ENCODE data around the gene PAPOLG. TPM values are rescaled to one million over a fixed set of nuclear protein-coding genes. Genes with fewer than 3 reads are reported as not detected.
A peak's percentile ranks its signal among the peaks of the same experiment; 100 is the strongest.

Gene PAPOLG
- polyA plus RNA-seq, 1 donor (not counting 4 experiments of a cell fraction or from before 2014, with no cell fraction given) = 14.1 TPM

- Histone ChIP-seq H3K4me3 (ENCODE audit: control insufficient read depth in 2 of 3, extremely low read depth in 1 of 3, insufficient read depth in 2 of 3, low read depth in 1 of 3, low read length in 3 of 3) (no peak overlapping the region), H3K27me3 (ENCODE audit: control insufficient read depth, extremely low read depth, insufficient read depth, low read length) (peaks cover 6% of the 10 kb centered on the region), H4K20me1 (ENCODE audit: control insufficient read depth, extremely low read depth, insufficient read depth, low read length) (no peaks in the 10 kb centered on the region), H3K4me2 (ENCODE audit: control insufficient read depth, extremely low read depth, insufficient read depth, low read depth, low read length) (no peak overlapping the region), H3K27ac (ENCODE audit: control insufficient read depth, insufficient read depth, low read length) (no peak overlapping the region), H3K36me3 (ENCODE audit: control insufficient read depth in 2 of 2, extremely low read depth in 1 of 2, insufficient read depth in 2 of 2, low read length in 2 of 2) (no peaks in the 10 kb centered on the region), H2AFZ (ENCODE audit: control insufficient read depth, low read length) (no peak overlapping the region), H3K4me1 (ENCODE audit: control insufficient read depth, extremely low read depth, insufficient read depth, low read length) (no peaks in the 10 kb centered on the region), H3K79me2 (ENCODE audit: control insufficient read depth, insufficient read depth, low read length) (no peaks in the 10 kb centered on the region), H3K9me3 (ENCODE audit: control insufficient read depth, low read depth, low read length) (no peaks in the 10 kb centered on the region), H3K9ac (ENCODE audit: control insufficient read depth, extremely low read depth, insufficient read depth, low read length) (no peak overlapping the region), H3K9me1 (ENCODE audit: control insufficient read depth, extremely low read depth, insufficient read depth, low read length) (no peaks in the 10 kb centered on the region)
- dilution Hi-C loops (cut with MboI; ENCODE audit: extremely low pct_ligation_motif_present, low sequenced_read_pairs) = no loop called here
- TF ChIP-seq CTCF (optimal IDR thresholded peaks at IDR 0.05 in 1 of 3, IDR thresholded peaks at IDR 0.05 in 1 of 3, conservative IDR thresholded peaks at IDR 0.05 in 1 of 3; ENCODE audit: extremely low read depth in 1 of 3, insufficient read depth in 2 of 3, low read length in 3 of 3) = peak in 2 of 3 experiments; percentile 39 to 46
- no peak for TF ChIP-seq EZH2 (IDR thresholded peaks at IDR 0.05; ENCODE audit: low read length)
- DNase-seq (ENCODE audit: low read depth, low spot score) (no peak), FAIRE-seq (no peak)
Observed at GRCh38 chr2:60818272-60818671, 62.2 kb downstream of the PAPOLG start.

GRCh38 chr2:60819155-60819862 lies 63.2 kb downstream of the PAPOLG start:
- H3K27ac ChIP-seq (ENCODE audit: control insufficient read depth, insufficient read depth, low read length) = no peak overlapping the region
- DNase-seq (ENCODE audit: low read depth, low spot score) = no peak

More at GRCh38 chr2:60819155-60819862, 63.2 kb downstream of the PAPOLG start:
- no peak overlapping the region for H3K4me2 ChIP-seq (ENCODE audit: control insufficient read depth, extremely low read depth, insufficient read depth, low read depth, low read length)
- H3K4me3 ChIP-seq (ENCODE audit: control insufficient read depth in 2 of 3, extremely low read depth in 1 of 3, insufficient read depth in 2 of 3, low read depth in 1 of 3, low read length in 3 of 3) = no peak overlapping the region
- no peaks in the 10 kb centered on the region for H3K9me3 ChIP-seq (ENCODE audit: control insufficient read depth, low read depth, low read length)
- peaks cover 1% of the 10 kb centered on the region for H3K27me3 ChIP-seq (ENCODE audit: control insufficient read depth, extremely low read depth, insufficient read depth, low read length)
- dilution Hi-C loops (cut with MboI; ENCODE audit: extremely low pct_ligation_motif_present, low sequenced_read_pairs) = no loop called here
- no peaks in the 10 kb centered on the region for H4K20me1 ChIP-seq (ENCODE audit: control insufficient read depth, extremely low read depth, insufficient read depth, low read length)
- no peaks in the 10 kb centered on the region for H3K36me3 ChIP-seq (ENCODE audit: control insufficient read depth in 2 of 2, extremely low read depth in 1 of 2, insufficient read depth in 2 of 2, low read length in 2 of 2)
- H2AFZ ChIP-seq (ENCODE audit: control insufficient read depth, low read length) = no peak overlapping the region
- H3K79me2 ChIP-seq (ENCODE audit: control insufficient read depth, insufficient read depth, low read length) = no peaks in the 10 kb centered on the region
- TF ChIP-seq EZH2 (IDR thresholded peaks at IDR 0.05; ENCODE audit: low read length) = no peak
- TF ChIP-seq CTCF (optimal IDR thresholded peaks at IDR 0.05 in 1 of 3, IDR thresholded peaks at IDR 0.05 in 1 of 3, conservative IDR thresholded peaks at IDR 0.05 in 1 of 3; ENCODE audit: extremely low read depth in 1 of 3, insufficient read depth in 2 of 3, low read length in 3 of 3) = no peak
- H3K9ac ChIP-seq (ENCODE audit: control insufficient read depth, extremely low read depth, insufficient read depth, low read length) = no peak overlapping the region
- H3K9me1 ChIP-seq (ENCODE audit: control insufficient read depth, extremely low read depth, insufficient read depth, low read length) = no peaks in the 10 kb centered on the region
- FAIRE-seq = no peak
- no peaks in the 10 kb centered on the region for H3K4me1 ChIP-seq (ENCODE audit: control insufficient read depth, extremely low read depth, insufficient read depth, low read length)

Measured in keratinocyte (primary cell).